ENCODE results near the gene AKR7A3. TPM values are rescaled to one million over a fixed set of nuclear protein-coding genes. Genes with fewer than 3 reads are reported as not detected.
"Not testable (repeated sequence)": the region's sequence is repeated elsewhere in the genome, so short reads cannot be mapped to it uniquely, and the experiment has no call there.

AKR7A3 gene
- total RNA-seq, 1 experiment from 2014 or later, result 0.69 TPM

GRCh38 chr1:19287436-19288185 lies 959 bp downstream of the AKR7A3 start:
- H3K36me3 ChIP-seq (replicated peaks; ENCODE audit: control insufficient read depth, insufficient read depth, low read length), result no peaks in the 10 kb centered on the region
- no peak for DNase-seq
- H3K27me3 ChIP-seq (ENCODE audit: control insufficient read depth, insufficient read depth, low read length), result peaks cover 13% of the 10 kb centered on the region
- no peak overlapping the region for H3K4me3 ChIP-seq (ENCODE audit: insufficient read depth, low read depth, low read length)

GRCh38 chr1:19285807-19286206 lies 2.8 kb downstream of the AKR7A3 start:
- not testable (repeated sequence) for DNase-seq; H3K4me3 ChIP-seq (ENCODE audit: insufficient read depth, low read depth, low read length); H3K36me3 ChIP-seq (replicated peaks; ENCODE audit: control insufficient read depth, insufficient read depth, low read length)
- peaks cover 13% of the 10 kb centered on the region for H3K27me3 ChIP-seq (ENCODE audit: control insufficient read depth, insufficient read depth, low read length)

GRCh38 chr1:19285366-19285765 lies 3.2 kb downstream of the AKR7A3 start:
- DNase-seq; H3K4me3 ChIP-seq (ENCODE audit: insufficient read depth, low read depth, low read length); H3K36me3 ChIP-seq (replicated peaks; ENCODE audit: control insufficient read depth, insufficient read depth, low read length): not testable (repeated sequence)
- H3K27me3 ChIP-seq (ENCODE audit: control insufficient read depth, insufficient read depth, low read length), result peaks cover 13% of the 10 kb centered on the region

GRCh38 chr1:19284881-19285280 lies 3.7 kb downstream of the AKR7A3 start:
- H3K4me3 ChIP-seq (ENCODE audit: insufficient read depth, low read depth, low read length), result no peak overlapping the region
- H3K36me3 ChIP-seq (replicated peaks; ENCODE audit: control insufficient read depth, insufficient read depth, low read length), result no peaks in the 10 kb centered on the region
- peaks cover 13% of the 10 kb centered on the region for H3K27me3 ChIP-seq (ENCODE audit: control insufficient read depth, insufficient read depth, low read length)
- no peak for DNase-seq

GRCh38 chr1:19283891-19284290 lies 4.7 kb downstream of the AKR7A3 start:
- no peak for DNase-seq
- Histone ChIP-seq H3K4me3 (ENCODE audit: insufficient read depth, low read depth, low read length) (no peak overlapping the region), H3K36me3 (replicated peaks; ENCODE audit: control insufficient read depth, insufficient read depth, low read length) (no peaks in the 10 kb centered on the region), H3K27me3 (ENCODE audit: control insufficient read depth, insufficient read depth, low read length) (peaks cover 5% of the 10 kb centered on the region; the same call in 1 of the 2 replicates)

- H3K4me3 ChIP-seq (ENCODE audit: insufficient read depth, low read depth, low read length), result no peak overlapping the region
- no peaks in the 10 kb centered on the region for H3K27me3 ChIP-seq (ENCODE audit: control insufficient read depth, insufficient read depth, low read length)
- no peak for DNase-seq
- no peaks in the 10 kb centered on the region for H3K36me3 ChIP-seq (replicated peaks; ENCODE audit: control insufficient read depth, insufficient read depth, low read length)
Measured at GRCh38 chr1:19274636-19275035, 13.9 kb downstream of the AKR7A3 start.

GRCh38 chr1:19273844-19274531 lies 14.6 kb downstream of the AKR7A3 start:
- DNase-seq, result peak; percentile 51
- not testable (repeated sequence) for H3K4me3 ChIP-seq (ENCODE audit: insufficient read depth, low read depth, low read length); H3K36me3 ChIP-seq (replicated peaks; ENCODE audit: control insufficient read depth, insufficient read depth, low read length); H3K27me3 ChIP-seq (ENCODE audit: control insufficient read depth, insufficient read depth, low read length)

- H3K36me3 ChIP-seq (replicated peaks; ENCODE audit: control insufficient read depth, insufficient read depth, low read length), result no peaks in the 10 kb centered on the region
- H3K27me3 ChIP-seq (ENCODE audit: control insufficient read depth, insufficient read depth, low read length), result no peaks in the 10 kb centered on the region
- no peak overlapping the region for H3K4me3 ChIP-seq (ENCODE audit: insufficient read depth, low read depth, low read length)
- peak; percentile 33 for DNase-seq
Measured at GRCh38 chr1:19273106-19273843, 15.3 kb downstream of the AKR7A3 start.

GRCh38 chr1:19272064-19272463 lies 16.5 kb downstream of the AKR7A3 start:
- no peaks in the 10 kb centered on the region for H3K36me3 ChIP-seq (replicated peaks; ENCODE audit: control insufficient read depth, insufficient read depth, low read length)
- DNase-seq, result no peak
- H3K4me3 ChIP-seq (ENCODE audit: insufficient read depth, low read depth, low read length), result no peak overlapping the region
- no peaks in the 10 kb centered on the region for H3K27me3 ChIP-seq (ENCODE audit: control insufficient read depth, insufficient read depth, low read length)

GRCh38 chr1:19270343-19270730 lies 18.2 kb downstream of the AKR7A3 start:
- H3K36me3 ChIP-seq (replicated peaks; ENCODE audit: control insufficient read depth, insufficient read depth, low read length); H3K4me3 ChIP-seq (ENCODE audit: insufficient read depth, low read depth, low read length); H3K27me3 ChIP-seq (ENCODE audit: control insufficient read depth, insufficient read depth, low read length); DNase-seq: not testable (repeated sequence)

GRCh38 chr1:19269427-19270342 lies 18.9 kb downstream of the AKR7A3 start:
- not testable (repeated sequence) for H3K36me3 ChIP-seq (replicated peaks; ENCODE audit: control insufficient read depth, insufficient read depth, low read length); DNase-seq; H3K4me3 ChIP-seq (ENCODE audit: insufficient read depth, low read depth, low read length); H3K27me3 ChIP-seq (ENCODE audit: control insufficient read depth, insufficient read depth, low read length)

- DNase-seq, result no peak
- Histone ChIP-seq H3K4me3 (ENCODE audit: insufficient read depth, low read depth, low read length) (no peak overlapping the region), H3K36me3 (replicated peaks; ENCODE audit: control insufficient read depth, insufficient read depth, low read length) (no peaks in the 10 kb centered on the region), H3K27me3 (ENCODE audit: control insufficient read depth, insufficient read depth, low read length) (no peaks in the 10 kb centered on the region)
Measured at GRCh38 chr1:19268445-19268844, 20.1 kb downstream of the AKR7A3 start.

- DNase-seq, result no peak
- no peaks in the 10 kb centered on the region for H3K27me3 ChIP-seq (ENCODE audit: control insufficient read depth, insufficient read depth, low read length)
Measured at GRCh38 chr1:19262744-19263143, 25.8 kb downstream of the AKR7A3 start.

GRCh38 chr1:19262047-19262446 lies 26.5 kb downstream of the AKR7A3 start:
- Histone ChIP-seq H3K27me3 (ENCODE audit: control insufficient read depth, insufficient read depth, low read length) (no peaks in the 10 kb centered on the region), H3K4me3 (ENCODE audit: insufficient read depth, low read depth, low read length) (no peak overlapping the region), H3K36me3 (replicated peaks; ENCODE audit: control insufficient read depth, insufficient read depth, low read length) (peaks cover 16% of the 10 kb centered on the region)
- peak; percentile 32 for DNase-seq

More at GRCh38 chr1:19262744-19263143, 25.8 kb downstream of the AKR7A3 start:
- H3K4me3 ChIP-seq (ENCODE audit: insufficient read depth, low read depth, low read length), result no peak overlapping the region
- peaks cover 10% of the 10 kb centered on the region for H3K36me3 ChIP-seq (replicated peaks; ENCODE audit: control insufficient read depth, insufficient read depth, low read length)
